NCI-H748 (cell line): ENCODE measurements around the gene CTBP1.
"Not testable (repeated sequence)": the region's sequence is repeated elsewhere in the genome, so short reads cannot be mapped to it uniquely, and the experiment has no call there.

Experiments
- DNase-seq: peaks from one replicate; lab custom pipeline; 2025; ENCODE audit not compliant: unreplicated experiment; lab: John Stamatoyannopoulos, UW

The CTBP1 gene

GRCh38 chr4:1248245-1249147 is at the start of gene CTBP1:
TSS of gene CTBP1 (minus strand) at chr4:1249130. CDS start at chr4:1241331, 7,799 bp downstream.
- peak; percentile 61 for DNase-seq

GRCh38 chr4:1298461-1298860 is 49.5 kb upstream of the CTBP1 start:
- no peak for DNase-seq

- DNase-seq: no peak
Observed at GRCh38 chr4:1297456-1298325, 48.8 kb upstream of the CTBP1 start.

- DNase-seq: no peak
Observed at GRCh38 chr4:1297023-1297395, 48.1 kb upstream of the CTBP1 start.

GRCh38 chr4:1296324-1297022 is 47.5 kb upstream of the CTBP1 start:
- no peak for DNase-seq

GRCh38 chr4:1295405-1296055 is 46.6 kb upstream of the CTBP1 start:
- DNase-seq: no peak

- DNase-seq: no peak
Observed at GRCh38 chr4:1294891-1295290, 46.0 kb upstream of the CTBP1 start.

- DNase-seq: no peak
Observed at GRCh38 chr4:1294424-1294823, 45.5 kb upstream of the CTBP1 start.

- DNase-seq: no peak
Observed at GRCh38 chr4:1293991-1294390, 45.1 kb upstream of the CTBP1 start.

- no peak for DNase-seq
Observed at GRCh38 chr4:1293531-1293941, 44.6 kb upstream of the CTBP1 start.

- DNase-seq: not testable (repeated sequence)
Observed at GRCh38 chr4:1292703-1293011, 43.7 kb upstream of the CTBP1 start.

- no peak for DNase-seq
Observed at GRCh38 chr4:1291996-1292702, 43.2 kb upstream of the CTBP1 start.

- no peak for DNase-seq
Observed at GRCh38 chr4:1291091-1291490, 42.2 kb upstream of the CTBP1 start.

- DNase-seq: no peak
Observed at GRCh38 chr4:1290165-1290977, 41.4 kb upstream of the CTBP1 start.

- DNase-seq: peak; percentile 85
Observed at GRCh38 chr4:1289207-1290164, 40.6 kb upstream of the CTBP1 start, which contains the start of gene MAEA. TSS of gene MAEA (plus strand) at chr4:1289891. CDS start at chr4:1289914, 23 bp downstream.

GRCh38 chr4:1288786-1289185 is 39.9 kb upstream of the CTBP1 start:
- DNase-seq: no peak

- no peak for DNase-seq
Observed at GRCh38 chr4:1285790-1286553, 37.0 kb upstream of the CTBP1 start.
